CD4-positive, alpha-beta memory T cell (primary cell): ENCODE measurements around the gene ZNF267. TPM values are rescaled to one million over a fixed set of nuclear protein-coding genes. Genes with fewer than 3 reads are reported as not detected.
"Not testable (repeated sequence)": the region's sequence is repeated elsewhere in the genome, so short reads cannot be mapped to it uniquely, and the experiment has no call there.

ENCODE experiments used
- CTCF ChIA-PET: fragments of 350-600 bp; sonication (Branson Sonifier 250); formaldehyde crosslinking; loops from one replicate; lab custom pipeline; 2021; ENCODE audit warnings: inconsistent platforms; ENCODE audit not compliant: partially characterized antibody; lab: Charles Lee
- POLR2A ChIA-PET: fragments of 350-600 bp; sonication (Branson Sonifier 250); formaldehyde crosslinking; loops from one replicate; lab custom pipeline; 2021; ENCODE audit not compliant: partially characterized antibody; lab: Charles Lee
- DNase-seq, 5 donors: peaks; one replicate each; pipeline versions ENCODE4 v3.0.0 to v3.0.0-alpha.2; 2020 to 2022; ENCODE audit warnings: mixed read lengths in 1 of 5
- H3K27ac ChIP-seq: one replicate; pipeline ENCODE4 v1.7.0; 2013; ENCODE audit warnings: low read depth, low read length
- H3K27me3 ChIP-seq: 2 replicates; pipeline ENCODE4 v1.7.0; 2013; ENCODE audit warnings: mild to moderate bottlenecking, low read length, moderate library complexity; ENCODE audit not compliant: insufficient read depth
- H3K36me3 ChIP-seq: 2 replicates; pipeline ENCODE4 v1.7.0; 2013; ENCODE audit warnings: mild to moderate bottlenecking, low read length, moderate library complexity; ENCODE audit not compliant: insufficient read depth
- H3K4me1 ChIP-seq: 2 replicates; pipeline ENCODE4 v1.7.0; 2013; ENCODE audit warnings: mild to moderate bottlenecking, low read length, moderate library complexity; ENCODE audit not compliant: insufficient read depth
- H3K4me3 ChIP-seq, 2 donors: one replicate each; pipeline ENCODE4 v1.7.0; 2013; ENCODE audit warnings: low read length in 2 of 2, mild to moderate bottlenecking in 1 of 2
- H3K9me3 ChIP-seq, 2 donors: one replicate each; pipeline ENCODE4 v1.7.0; 2013; ENCODE audit warnings: low read length in 2 of 2, control low read depth in 1 of 2; ENCODE audit not compliant: control insufficient read depth in 1 of 2
- H3K27ac Mint-ChIP-seq, 7 donors: one replicate each; pipeline ENCODE4 v1.8.0; 2020 to 2021; ENCODE audit warnings: mixed read lengths in 7 of 7, mild to moderate bottlenecking in 6 of 7, inconsistent platforms in 3 of 7, moderate library complexity in 3 of 7
- H3K27me3 Mint-ChIP-seq, 2 donors: one replicate each; pipeline ENCODE4 v1.8.0; 2020 to 2021; ENCODE audit warnings: mixed read lengths in 2 of 2
- H3K36me3 Mint-ChIP-seq, 2 donors: one replicate each; pipeline ENCODE4 v1.8.0; 2020 to 2021; ENCODE audit warnings: mixed read lengths in 2 of 2, inconsistent platforms in 1 of 2, mild to moderate bottlenecking in 1 of 2
- H3K4me1 Mint-ChIP-seq, 4 donors: one replicate each; pipeline ENCODE4 v1.8.0; 2020 to 2021; ENCODE audit warnings: mixed read lengths in 4 of 4, mild to moderate bottlenecking in 1 of 4
- H3K4me3 Mint-ChIP-seq, 8 donors: one replicate each; pipeline ENCODE4 v1.8.0; 2020 to 2021; ENCODE audit warnings: mixed read lengths in 8 of 8, mild to moderate bottlenecking in 7 of 8, moderate library complexity in 6 of 8, inconsistent platforms in 3 of 8
- H3K9me3 Mint-ChIP-seq, 8 donors: one replicate each; pipeline ENCODE4 v1.8.0; 2020 to 2021; ENCODE audit warnings: mixed read lengths in 8 of 8, mild to moderate bottlenecking in 5 of 8, inconsistent platforms in 3 of 8, moderate library complexity in 1 of 8
- intact Hi-C: fragments of 100-400 bp; cut with micrococcal nuclease; formaldehyde crosslinking; loops from one replicate; pipeline ENCODE4 v1.15.1; 2023
- polyA plus RNA-seq, 2 donors: library from polyadenylated mRNA; unstranded; fragments of 300-500 nt; fragmentation: Illumina TruSeq; gene quantifications; one replicate each; pipeline ENCODE4 v1.2.3, GENCODE V29; 2021
- total RNA-seq, 2 experiments: library from RNA; stranded (reverse); gene quantifications; one replicate each; pipeline ENCODE4 v1.2.3, GENCODE V29; 2021

Gene ZNF267
- total and polyA plus RNA-seq, 4 experiments from 2014 or later: 12.4 to 51.9 (median 32.4) TPM

- CTCF ChIA-PET, H3K27me3 ChIP-seq, H3K36me3 Mint-ChIP-seq, H3K27me3 Mint-ChIP-seq, H3K27ac ChIP-seq, H3K9me3 ChIP-seq, H3K36me3 ChIP-seq, POLR2A ChIA-PET, DNase-seq, H3K4me1 ChIP-seq, H3K9me3 Mint-ChIP-seq, H3K4me3 ChIP-seq, intact Hi-C loops: not testable (repeated sequence)
- H3K4me3 Mint-ChIP-seq: peak overlapping the region in 2 of 8 donors; percentile 43 to 64
- peak overlapping the region in 6 of 7 donors; percentile 41 to 85 (median 68) for H3K27ac Mint-ChIP-seq
- peaks cover 6 to 17% (median 12%) of the 10 kb centered on the region in 4 donors for H3K4me1 Mint-ChIP-seq
Observed at GRCh38 chr16:31951806-31952205, 78.2 kb downstream of the ZNF267 start.

DNA sequence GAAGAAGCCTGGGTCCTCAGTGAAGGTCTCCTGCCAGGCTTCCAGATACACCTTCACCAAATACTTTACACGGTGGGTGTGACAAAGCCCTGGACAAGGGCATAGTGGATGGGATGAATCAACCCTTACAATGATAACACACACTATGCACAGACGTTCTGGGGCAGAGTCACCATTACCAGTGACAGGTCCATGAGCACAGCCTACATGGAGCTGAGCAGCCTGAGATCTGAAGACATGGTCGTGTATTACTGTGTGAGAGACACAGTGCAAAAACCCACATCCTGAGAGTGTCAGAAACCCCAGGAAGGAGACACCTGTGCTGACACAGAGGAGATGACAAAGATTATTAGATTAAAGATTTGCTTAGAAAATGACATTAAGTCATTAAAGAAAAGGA is 78.6 kb downstream of the ZNF267 start:
- H3K36me3 ChIP-seq, H3K27ac ChIP-seq, POLR2A ChIA-PET, H3K9me3 Mint-ChIP-seq, H3K9me3 ChIP-seq, H3K4me1 ChIP-seq, CTCF ChIA-PET, H3K4me3 ChIP-seq, intact Hi-C loops, H3K36me3 Mint-ChIP-seq, H3K27me3 Mint-ChIP-seq, H3K27me3 ChIP-seq: not testable (repeated sequence)
- Mint-ChIP-seq H3K4me3 (peak overlapping the region in 2 of 8 donors; percentile 26 to 43), H3K27ac (peak overlapping the region in 4 of 7 donors; percentile 17 to 66 (median 26)), H3K4me1 (peaks cover 6 to 17% (median 12%) of the 10 kb centered on the region in 4 donors)
- DNase-seq: peak in 4 of 5 donors; percentile 29 to 75 (median 50)

DNA sequence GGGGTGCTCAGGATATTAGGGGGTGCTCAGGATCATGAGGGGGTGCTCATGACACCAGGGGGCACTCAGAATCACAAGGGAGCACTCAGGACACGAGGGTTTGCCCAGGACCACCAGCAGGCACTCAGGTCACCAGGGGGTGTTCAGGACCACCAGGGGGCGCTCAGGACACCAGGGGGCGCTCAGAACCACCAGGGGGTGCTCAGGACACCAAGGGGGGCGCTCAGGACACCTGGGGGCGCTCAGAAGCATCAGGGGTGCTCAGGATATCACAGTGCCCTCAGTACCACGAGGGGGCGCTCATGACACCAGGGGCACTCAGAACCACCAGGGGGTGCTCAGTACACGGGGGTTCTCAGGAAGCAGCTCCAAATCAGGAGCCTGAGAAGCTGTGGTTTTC is 82.6 kb downstream of the ZNF267 start:
- DNase-seq: peak in 4 of 5 donors; percentile 8 to 45 (median 20)
- H3K4me3 ChIP-seq, CTCF ChIA-PET, H3K27ac ChIP-seq, POLR2A ChIA-PET, H3K27ac Mint-ChIP-seq, H3K27me3 ChIP-seq, H3K36me3 ChIP-seq, intact Hi-C loops, H3K9me3 Mint-ChIP-seq, H3K4me1 ChIP-seq, H3K36me3 Mint-ChIP-seq, H3K27me3 Mint-ChIP-seq, H3K4me3 Mint-ChIP-seq, H3K9me3 ChIP-seq: not testable (repeated sequence)
- H3K4me1 Mint-ChIP-seq: peaks cover 3 to 15% (median 7%) of the 10 kb centered on the region in 4 donors

- H3K9me3 Mint-ChIP-seq, CTCF ChIA-PET, H3K27ac ChIP-seq, H3K9me3 ChIP-seq, intact Hi-C loops, H3K27me3 ChIP-seq, H3K36me3 Mint-ChIP-seq, H3K36me3 ChIP-seq, POLR2A ChIA-PET, H3K4me3 Mint-ChIP-seq, DNase-seq, H3K4me1 Mint-ChIP-seq, H3K27me3 Mint-ChIP-seq, H3K4me1 ChIP-seq, H3K4me3 ChIP-seq: not testable (repeated sequence)
- peak overlapping the region in 2 of 7 donors; percentile 35 to 57 for H3K27ac Mint-ChIP-seq
Observed at GRCh38 chr16:31960186-31960910, 86.7 kb downstream of the ZNF267 start.
